Measurements from ENCODE around the gene ZNF764. TPM values are rescaled to one million over a fixed set of nuclear protein-coding genes. Genes with fewer than 3 reads are reported as not detected.

ZNF764 gene
- total RNA-seq, 2 donors from 2014 or later: 19.0 TPM

DNA sequence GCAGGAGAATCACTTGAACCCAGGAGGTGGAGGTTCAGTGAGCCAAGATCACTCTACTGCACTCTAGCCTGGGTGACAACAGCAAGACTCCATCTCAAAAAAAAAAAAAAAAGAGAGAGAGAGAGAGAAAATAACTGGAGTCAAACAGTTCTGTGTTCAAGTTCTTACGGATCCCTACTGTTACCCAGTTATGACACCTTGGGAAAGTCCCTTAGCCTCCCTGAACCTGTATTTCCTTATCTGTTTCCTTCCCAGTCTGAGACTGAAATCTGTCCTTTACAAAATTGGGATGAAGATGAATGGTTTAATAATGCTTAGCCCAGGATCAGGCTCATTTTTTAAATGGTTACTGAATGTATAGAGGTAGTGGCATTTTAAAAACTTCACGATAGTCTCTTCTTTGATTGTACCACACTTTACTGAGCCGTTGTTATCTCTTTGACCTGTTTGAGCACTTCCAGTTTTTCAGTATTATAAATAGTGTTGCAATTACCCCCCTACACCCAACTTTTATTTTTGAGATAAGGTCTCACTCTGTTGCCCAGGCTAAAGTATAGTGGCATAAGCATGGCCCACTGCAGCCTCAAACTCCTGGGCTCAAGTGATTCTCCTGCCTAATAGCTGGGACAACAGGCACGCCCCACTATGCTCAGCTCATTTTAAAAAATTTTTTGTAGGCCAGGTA is 49.0 kb downstream of the ZNF764 start:
- Mint-ChIP-seq H3K4me3 (no peak overlapping the region), H3K4me1 (no peaks in the 10 kb centered on the region), H3K36me3 (ENCODE audit: low read depth) (no peaks in the 10 kb centered on the region), H3K9me3 (no peaks in the 10 kb centered on the region), H3K27me3 (ENCODE audit: insufficient read depth) (peaks cover 3% of the 10 kb centered on the region), H3K27ac (no peak overlapping the region)
- Histone ChIP-seq H3K4me3 (ENCODE audit: low read length) (no peak overlapping the region), H3K27ac (ENCODE audit: low read depth, low read length) (no peak overlapping the region), H3K36me3 (ENCODE audit: control insufficient read depth, insufficient read depth, low read length) (no peaks in the 10 kb centered on the region), H3K9ac (ENCODE audit: extremely low read depth, low read length, poor library complexity, severe bottlenecking) (no peak overlapping the region), H3K4me1 (ENCODE audit: control insufficient read depth, insufficient read depth, low read length) (no peaks in the 10 kb centered on the region), H3K9me3 (ENCODE audit: control insufficient read depth, low read length) (no peaks in the 10 kb centered on the region), H3K27me3 (ENCODE audit: control insufficient read depth, insufficient read depth, low read length, poor library complexity, severe bottlenecking) (no peaks in the 10 kb centered on the region)
- DNase-seq: no peak
- WGBS, 2 experiments (ENCODE audit: insufficient coverage in 1 of 2, insufficient read length in 1 of 2): 92 to 93% methylated on average over 3 to 4 of the region's 4 CpGs
- TF ChIP-seq, protein P1, sequence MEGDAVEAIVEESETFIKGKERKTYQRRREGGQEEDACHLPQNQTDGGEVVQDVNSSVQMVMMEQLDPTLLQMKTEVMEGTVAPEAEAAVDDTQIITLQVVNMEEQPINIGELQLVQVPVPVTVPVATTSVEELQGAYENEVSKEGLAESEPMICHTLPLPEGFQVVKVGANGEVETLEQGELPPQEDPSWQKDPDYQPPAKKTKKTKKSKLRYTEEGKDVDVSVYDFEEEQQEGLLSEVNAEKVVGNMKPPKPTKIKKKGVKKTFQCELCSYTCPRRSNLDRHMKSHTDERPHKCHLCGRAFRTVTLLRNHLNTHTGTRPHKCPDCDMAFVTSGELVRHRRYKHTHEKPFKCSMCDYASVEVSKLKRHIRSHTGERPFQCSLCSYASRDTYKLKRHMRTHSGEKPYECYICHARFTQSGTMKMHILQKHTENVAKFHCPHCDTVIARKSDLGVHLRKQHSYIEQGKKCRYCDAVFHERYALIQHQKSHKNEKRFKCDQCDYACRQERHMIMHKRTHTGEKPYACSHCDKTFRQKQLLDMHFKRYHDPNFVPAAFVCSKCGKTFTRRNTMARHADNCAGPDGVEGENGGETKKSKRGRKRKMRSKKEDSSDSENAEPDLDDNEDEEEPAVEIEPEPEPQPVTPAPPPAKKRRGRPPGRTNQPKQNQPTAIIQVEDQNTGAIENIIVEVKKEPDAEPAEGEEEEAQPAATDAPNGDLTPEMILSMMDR (conservative IDR thresholded peaks at IDR 0.05): no peak

Small RNA genes lying within 50 kb of the gene (microRNA-seq; reads per million reads assigned to microRNA genes)
- gene MIR4518 (ENCODE audit: borderline microRNAs expressed): not detected

Other genes with a start within 250 kb of the ZNF764 start
- 10 to 100 TPM; 75.4 to 76.0 TPM for gene CD2BP2, start 203.1 kb downstream of the ZNF764 start, total RNA-seq
- gene TBC1D10B, start 187.9 kb downstream of the ZNF764 start, total RNA-seq: 10 to 100 TPM; 30.7 to 36.3 TPM
- gene MYL11, start 183.6 kb downstream of the ZNF764 start, total RNA-seq: 1 to 10 TPM in 1 of 2 donors, not detected in 1; 1.2 TPM
- gene SEPTIN1, start 175.8 kb downstream of the ZNF764 start, total RNA-seq: 1 to 10 TPM; 1.1 to 2.3 TPM
- gene ZNF48, start 163.0 kb downstream of the ZNF764 start, total RNA-seq: 10 to 100 TPM; 40.1 to 58.4 TPM
- gene ZNF771, start 150.8 kb downstream of the ZNF764 start, total RNA-seq: 10 to 100 TPM; 14.7 to 16.6 TPM
- gene DCTPP1, start 128.3 kb downstream of the ZNF764 start, total RNA-seq: 10 to 100 TPM; 54.8 to 61.9 TPM
- gene SEPHS2, start 112.5 kb downstream of the ZNF764 start, total RNA-seq: 10 to 100 TPM; 35.7 to 37.5 TPM
- gene ITGAL, start 85.6 kb downstream of the ZNF764 start, total RNA-seq: not detected
- gene ZNF768, start 31.8 kb downstream of the ZNF764 start, total RNA-seq: 10 to 100 TPM; 47.0 to 59.2 TPM
- 10 to 100 TPM; 15.5 to 17.1 TPM for gene ZNF747, start 23.5 kb downstream of the ZNF764 start, total RNA-seq
- 1 to 10 TPM; 6.4 to 7.5 TPM for gene ZNF688, start 13.3 kb upstream of the ZNF764 start, total RNA-seq
- gene ZNF785, start 27.3 kb upstream of the ZNF764 start, total RNA-seq: 10 to 100 TPM; 22.5 to 24.0 TPM
- 10 to 100 TPM; 13.0 to 15.8 TPM for gene ZNF689, start 52.0 kb upstream of the ZNF764 start, total RNA-seq
- gene PRR14, start 92.6 kb upstream of the ZNF764 start, total RNA-seq: 10 to 100 TPM; 21.2 to 35.4 TPM
- gene FBRS, start 100.1 kb upstream of the ZNF764 start, total RNA-seq: 10 to 100 TPM; 50.2 to 53.1 TPM
- 10 to 100 TPM; 57.7 to 66.9 TPM for gene SRCAP, start 140.8 kb upstream of the ZNF764 start, total RNA-seq
- gene PHKG2, start 190.1 kb upstream of the ZNF764 start, total RNA-seq: 10 to 100 TPM; 49.8 to 54.8 TPM
- gene CFAP119, start 203.7 kb upstream of the ZNF764 start, total RNA-seq: 10 to 100 TPM in 1 of 2 donors, 1 to 10 TPM in 1; 6.9 to 12.6 TPM
- gene RNF40, start 203.9 kb upstream of the ZNF764 start, total RNA-seq: 10 to 100 TPM; 88.4 to 95.8 TPM
- 10 to 100 TPM; 31.8 to 33.3 TPM for gene ZNF629, start 228.8 kb upstream of the ZNF764 start, total RNA-seq

All from endodermal cell (in vitro differentiated cells).